ENCODE measurements around the gene HRH1.
A peak's percentile ranks its signal among the peaks of the same experiment; 100 is the strongest.

The HRH1 gene

GRCh38 chr3:11206316-11206715 is 52.0 kb downstream of the HRH1 start:
- no peak for DNase-seq

- no peak for DNase-seq
Measured at GRCh38 chr3:11206953-11207352, 52.7 kb downstream of the HRH1 start.

DNA sequence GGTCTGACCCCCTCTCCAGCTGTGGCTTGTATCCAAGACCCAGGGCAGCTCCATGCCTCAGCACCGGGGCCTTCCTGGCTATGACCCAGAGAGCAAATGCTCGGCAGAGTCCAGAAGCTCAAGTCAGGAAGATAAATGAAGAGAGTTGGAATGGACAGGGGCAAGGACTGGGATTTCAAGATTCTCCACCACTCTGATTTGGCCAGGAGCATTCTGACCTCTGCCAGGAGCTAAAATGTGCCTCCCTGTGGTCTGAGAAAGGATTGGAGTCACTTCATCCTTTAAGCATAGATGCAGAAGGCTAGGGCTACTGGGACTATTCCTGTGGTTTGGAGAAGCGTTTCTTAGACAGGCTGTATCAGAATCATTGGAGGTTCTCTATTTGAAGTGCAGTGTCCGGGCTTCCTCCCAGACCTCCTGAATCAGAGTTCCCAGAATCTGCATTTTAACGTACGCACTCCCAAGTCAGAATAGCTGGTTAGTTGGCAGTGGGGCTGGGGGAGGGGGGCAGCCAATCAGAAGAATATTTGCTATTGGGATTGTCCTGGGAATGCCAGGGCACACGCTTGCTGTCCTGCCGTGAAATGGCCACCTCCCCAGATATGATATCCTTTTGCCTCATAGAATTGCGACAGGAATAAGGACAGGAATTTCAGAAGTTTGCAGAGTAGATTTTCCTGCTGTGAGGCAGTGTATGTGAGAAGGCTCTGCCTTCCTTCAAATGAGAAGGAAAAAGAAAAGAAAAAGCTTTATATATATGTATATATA is 57.4 kb downstream of the HRH1 start:
- DNase-seq: no peak

DNA sequence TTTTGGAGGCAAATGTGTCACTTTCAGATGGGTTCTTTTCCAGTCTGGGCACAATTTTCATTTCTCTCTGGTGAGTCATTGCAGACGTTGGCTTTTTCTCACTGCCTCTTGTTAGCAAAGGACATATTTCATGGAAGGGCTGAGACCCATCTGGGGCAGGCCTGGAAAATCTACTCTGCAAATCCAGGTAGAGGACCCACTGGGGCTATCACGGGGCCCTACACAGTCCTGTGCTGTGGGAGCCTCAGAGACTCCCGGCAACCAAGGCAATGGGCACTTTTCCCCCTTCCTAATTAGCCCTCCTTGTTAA is 58.0 kb downstream of the HRH1 start:
- no peak for DNase-seq

- DNase-seq: no peak
Measured at GRCh38 chr3:11212784-11213183, 58.5 kb downstream of the HRH1 start.

GRCh38 chr3:11213810-11214450 is 59.6 kb downstream of the HRH1 start:
- DNase-seq: no peak

DNA sequence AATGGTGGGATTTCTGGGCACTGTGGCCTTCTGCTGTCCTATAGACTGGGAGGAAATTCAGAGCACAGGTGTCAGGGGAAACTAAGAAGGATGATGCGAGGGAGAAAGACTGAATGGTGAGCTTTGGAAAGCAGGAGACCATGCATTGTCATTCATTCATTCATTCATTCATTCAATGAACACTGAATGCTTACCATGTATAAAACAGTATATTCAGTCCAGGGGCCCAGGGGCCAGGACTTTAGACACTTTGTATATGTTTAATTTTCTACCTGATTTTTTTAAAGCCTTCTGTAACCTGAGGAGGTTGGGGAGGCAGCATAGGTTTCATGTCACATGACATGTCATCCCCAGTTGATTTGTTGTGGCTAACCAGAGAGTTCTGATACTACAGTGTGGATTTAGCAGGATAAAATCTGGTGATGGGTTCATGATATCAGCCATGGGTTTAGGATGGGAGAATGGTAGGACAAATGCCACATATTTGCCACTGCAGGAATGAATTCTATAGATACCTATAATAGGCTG is 60.2 kb downstream of the HRH1 start:
- no peak for DNase-seq

GRCh38 chr3:11217370-11217769 is 63.1 kb downstream of the HRH1 start:
- DNase-seq: peak in 3 of 4 experiments; percentile 20 to 59 (median 41)

DNA sequence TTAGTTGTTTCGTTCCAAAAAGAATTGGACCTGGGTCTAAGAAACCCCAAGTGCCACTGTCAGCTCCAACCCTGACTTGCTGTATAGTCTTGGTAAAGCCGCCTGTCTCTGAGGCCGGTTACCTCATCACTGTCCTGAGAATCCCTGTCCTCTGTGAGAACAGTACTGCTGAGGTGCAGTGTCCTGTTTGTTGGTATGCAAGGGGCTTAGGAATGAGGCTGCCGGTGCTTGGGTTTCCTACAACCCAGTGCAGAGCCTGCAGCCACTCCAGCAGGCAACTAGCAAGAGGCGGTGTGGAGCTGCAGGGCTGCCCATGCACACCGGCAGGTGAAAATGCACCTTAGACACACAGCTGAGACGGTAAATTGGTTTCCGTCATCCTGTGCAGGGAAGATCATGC is 65.9 kb downstream of the HRH1 start:
- DNase-seq: no peak

GRCh38 chr3:11221818-11222415 is 67.6 kb downstream of the HRH1 start:
- peak in 3 of 4 experiments; percentile 18 to 42 (median 26) for DNase-seq

GRCh38 chr3:11224010-11224409 is 69.7 kb downstream of the HRH1 start:
- DNase-seq: peak in 1 of 4 experiments; percentile 7

DNA sequence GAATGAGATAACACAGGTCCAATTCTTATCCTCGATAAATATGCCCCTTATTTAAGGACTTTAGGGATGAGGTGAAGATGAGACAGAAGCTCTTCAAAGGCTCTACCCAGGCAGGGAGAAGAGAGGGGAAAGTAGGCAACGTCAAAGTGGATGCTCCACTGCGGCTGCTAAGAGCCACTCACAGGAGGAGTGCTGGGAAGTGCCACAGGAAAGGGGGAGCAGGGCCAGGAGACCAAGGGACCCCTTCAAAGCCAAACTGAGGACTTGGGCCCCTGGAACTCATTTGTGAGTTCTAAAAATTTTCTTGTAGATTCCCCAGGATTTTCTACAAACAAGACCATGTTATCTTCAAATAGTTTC is 70.6 kb downstream of the HRH1 start:
- peak in 1 of 4 experiments; percentile 23 for DNase-seq

DNA sequence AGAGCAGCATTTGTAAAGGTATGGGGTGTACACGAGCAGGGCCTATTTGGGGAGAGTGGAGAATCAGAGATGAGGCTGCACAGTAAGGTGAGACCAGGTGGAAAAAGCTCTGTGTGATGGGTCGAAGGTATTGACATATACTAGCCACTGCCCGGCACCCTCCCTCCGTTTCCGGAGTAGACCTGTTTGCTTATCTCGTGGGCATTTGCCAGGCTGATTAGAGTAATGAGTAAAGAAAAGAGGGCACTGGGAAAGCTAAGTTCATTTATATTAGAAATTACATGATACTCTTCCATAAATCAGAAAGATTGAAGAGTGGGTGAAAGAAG is 71.7 kb downstream of the HRH1 start:
- DNase-seq: no peak

- no peak for DNase-seq
Measured at GRCh38 chr3:11228041-11228440, 73.7 kb downstream of the HRH1 start.

GRCh38 chr3:11230125-11230524 is 75.8 kb downstream of the HRH1 start:
- no peak for DNase-seq

- DNase-seq: peak; percentile 29 to 73 (median 66)
Measured at GRCh38 chr3:11230832-11231231, 76.5 kb downstream of the HRH1 start.

DNA sequence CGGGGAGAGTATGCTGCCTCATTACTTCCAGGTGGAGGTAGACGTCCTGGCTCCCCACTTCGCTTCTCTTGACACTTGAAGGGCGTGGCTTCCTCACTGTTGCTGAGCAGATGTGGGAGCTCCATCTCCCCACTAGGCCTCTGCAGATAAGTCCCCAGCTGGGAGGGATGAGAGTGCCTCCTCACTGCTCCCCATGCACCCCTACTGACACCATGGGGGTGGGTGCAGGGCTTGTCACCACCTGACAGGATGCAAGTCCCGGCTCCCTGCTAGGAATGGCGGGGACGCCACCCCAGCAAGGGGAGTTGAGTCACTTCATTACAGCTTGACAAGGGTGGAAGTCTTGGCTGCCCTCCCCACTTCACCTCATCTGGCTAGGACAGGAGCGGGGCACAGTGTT is 81.1 kb downstream of the HRH1 start:
- DNase-seq: no peak

GRCh38 chr3:11236588-11237461 is 82.5 kb downstream of the HRH1 start:
- DNase-seq: peak; percentile 23 to 68 (median 46)

GRCh38 chr3:11238060-11238459 is 83.8 kb downstream of the HRH1 start:
- DNase-seq: no peak

- DNase-seq: no peak
Measured at GRCh38 chr3:11238880-11239279, 84.6 kb downstream of the HRH1 start.

GRCh38 chr3:11239796-11240195 is 85.5 kb downstream of the HRH1 start:
- DNase-seq: no peak

DNA sequence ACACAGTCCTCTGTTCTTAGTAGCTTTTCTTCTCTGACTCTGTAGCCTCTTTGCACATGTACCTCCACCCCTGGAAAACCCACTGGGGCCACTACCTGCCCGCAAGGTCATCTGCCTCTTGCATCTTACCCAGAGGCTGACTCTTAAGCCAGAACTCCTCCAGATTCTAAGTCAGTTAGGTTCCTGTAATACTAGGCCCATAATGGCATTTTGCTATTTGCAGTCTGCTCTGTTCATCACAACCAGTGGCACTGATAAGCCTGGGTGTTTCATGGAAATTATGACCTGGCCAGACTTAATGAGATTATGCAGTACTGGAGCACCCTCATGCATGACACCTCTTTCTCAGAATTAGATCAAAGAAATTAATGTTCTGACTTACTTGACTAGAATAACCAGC is 86.2 kb downstream of the HRH1 start:
- no peak for DNase-seq

DNA sequence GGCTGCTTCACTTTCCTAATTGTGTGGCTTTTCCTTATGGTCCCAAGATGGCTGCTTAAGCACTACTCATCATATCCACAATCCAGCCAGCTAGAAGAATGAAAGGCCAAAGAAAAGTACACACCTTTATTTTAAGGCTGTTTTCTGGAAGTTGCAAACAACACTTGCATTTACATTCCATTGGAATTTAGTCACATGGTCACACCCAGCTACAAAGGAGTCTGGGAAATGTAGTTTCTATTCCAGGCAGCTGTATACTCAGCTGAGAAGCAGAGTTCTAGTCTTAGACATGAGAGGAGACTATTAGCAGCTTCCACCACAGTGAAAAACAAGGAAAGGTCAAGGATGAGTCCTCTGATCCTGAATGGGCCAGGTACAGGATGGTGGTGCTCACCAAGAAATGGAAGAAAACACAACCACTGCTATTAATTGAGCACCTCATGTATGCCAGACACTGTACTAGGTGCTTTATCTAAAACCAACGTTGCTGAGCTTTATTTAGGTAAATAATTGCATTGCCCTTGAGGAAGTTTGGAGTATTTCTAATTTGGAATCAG is 89.9 kb downstream of the HRH1 start:
- DNase-seq: no peak

Measured in suppressor macrophage (primary cell).